A673 (cell line): Measurements from ENCODE around the gene CFAP410.

Experiments
- EZH2 ChIP-seq: fragments of 200-600 bp; sonication (generic); IDR thresholded peaks from 2 replicates; pipeline ENCODE4 v1.6.1; 2017; ENCODE audit warnings: borderline replicate concordance, low read depth, mild to moderate bottlenecking, mixed read lengths, antibody characterized with exemption, low read length; ENCODE audit not compliant: poor library complexity, severe bottlenecking
- TF ChIP-seq, protein P1 (sequence below): fragments of 300-800, 200-600 bp; sonication (generic); conservative IDR thresholded peaks from 2 replicates; pipeline ENCODE4 v1.5.1; 2017; ENCODE audit warnings: low read depth, mild to moderate bottlenecking, antibody characterized with exemption, low read length, moderate library complexity, mixed read lengths

DNA sequence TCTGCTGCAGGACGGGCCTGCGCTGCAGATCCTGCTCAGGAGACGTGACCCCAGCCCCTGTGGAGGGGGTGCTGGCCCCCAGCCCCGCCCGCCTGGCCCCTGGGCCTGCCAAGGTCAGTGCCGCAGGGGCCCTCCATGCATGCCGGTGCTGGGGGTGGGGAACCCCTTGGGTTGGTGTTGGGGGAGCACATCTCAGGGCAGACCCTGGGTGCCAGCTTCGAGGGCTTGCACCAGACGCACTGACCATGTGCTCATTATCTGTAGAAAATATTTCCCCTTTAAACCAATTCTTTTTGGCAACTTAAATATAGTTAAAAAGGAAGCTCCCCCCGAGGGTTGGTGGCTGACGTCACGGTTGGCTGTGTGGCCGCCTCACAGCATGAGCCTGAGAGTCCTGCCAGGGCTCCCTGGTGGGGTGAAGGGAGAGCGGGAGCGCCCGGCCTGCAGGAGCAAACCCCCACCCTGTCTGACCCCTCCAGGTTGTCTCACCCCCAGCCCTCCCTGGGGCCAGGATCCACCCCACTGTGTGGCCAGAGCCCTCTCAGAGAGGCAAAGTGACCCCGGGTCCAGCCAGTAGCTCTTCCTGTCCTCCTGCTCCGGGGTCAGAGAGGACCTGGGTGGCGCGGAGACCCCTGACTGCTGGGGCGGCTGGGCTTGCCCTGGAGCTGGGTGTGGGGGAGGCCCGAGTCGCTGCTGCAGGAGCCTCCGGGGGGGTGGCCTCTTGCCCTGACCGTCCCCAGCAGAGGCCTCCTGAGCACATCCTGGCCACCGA lies 44.6 kb downstream of the CFAP410 start:
- TF ChIP-seq, protein P1, sequence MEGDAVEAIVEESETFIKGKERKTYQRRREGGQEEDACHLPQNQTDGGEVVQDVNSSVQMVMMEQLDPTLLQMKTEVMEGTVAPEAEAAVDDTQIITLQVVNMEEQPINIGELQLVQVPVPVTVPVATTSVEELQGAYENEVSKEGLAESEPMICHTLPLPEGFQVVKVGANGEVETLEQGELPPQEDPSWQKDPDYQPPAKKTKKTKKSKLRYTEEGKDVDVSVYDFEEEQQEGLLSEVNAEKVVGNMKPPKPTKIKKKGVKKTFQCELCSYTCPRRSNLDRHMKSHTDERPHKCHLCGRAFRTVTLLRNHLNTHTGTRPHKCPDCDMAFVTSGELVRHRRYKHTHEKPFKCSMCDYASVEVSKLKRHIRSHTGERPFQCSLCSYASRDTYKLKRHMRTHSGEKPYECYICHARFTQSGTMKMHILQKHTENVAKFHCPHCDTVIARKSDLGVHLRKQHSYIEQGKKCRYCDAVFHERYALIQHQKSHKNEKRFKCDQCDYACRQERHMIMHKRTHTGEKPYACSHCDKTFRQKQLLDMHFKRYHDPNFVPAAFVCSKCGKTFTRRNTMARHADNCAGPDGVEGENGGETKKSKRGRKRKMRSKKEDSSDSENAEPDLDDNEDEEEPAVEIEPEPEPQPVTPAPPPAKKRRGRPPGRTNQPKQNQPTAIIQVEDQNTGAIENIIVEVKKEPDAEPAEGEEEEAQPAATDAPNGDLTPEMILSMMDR, result no peak
- TF ChIP-seq EZH2, result no peak
